Measurements from ENCODE around the gene CPXM2. TPM values are rescaled to one million over a fixed set of nuclear protein-coding genes. Genes with fewer than 3 reads are reported as not detected.

The CPXM2 gene
- total RNA-seq, 2 experiments from 2014 or later = not detected

DNA sequence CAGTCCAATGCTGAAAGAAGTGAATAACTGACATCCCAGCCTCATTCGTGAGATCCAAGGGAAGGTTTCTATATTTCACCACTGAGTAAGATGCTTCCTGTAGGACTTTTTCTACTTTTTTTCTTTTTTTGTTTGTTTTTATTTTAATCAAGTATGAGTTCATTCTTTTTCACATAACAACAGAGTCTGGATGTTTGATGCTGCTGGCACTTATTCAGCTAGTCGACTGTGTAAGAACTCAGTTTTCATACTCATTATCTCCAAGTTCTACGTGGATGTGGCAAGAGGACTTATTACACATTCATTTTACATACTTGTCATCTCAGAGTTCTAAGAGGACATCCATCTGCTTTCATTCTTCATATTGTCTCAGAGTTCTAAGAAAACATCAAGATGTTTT, 86.9 kb downstream of the CPXM2 start:
- Histone ChIP-seq H3K27ac (ENCODE audit: low read depth, low read length, poor library complexity, severe bottlenecking) (no peak overlapping the region), H3K4me3 (ENCODE audit: low read depth, low read length, poor library complexity, severe bottlenecking) (no peak overlapping the region), H3K9me3 (ENCODE audit: low read length) (no peaks in the 10 kb centered on the region), H2AFZ (ENCODE audit: low read length) (no peak overlapping the region), H3K79me2 (ENCODE audit: insufficient read depth, low read depth, low read length) (no peaks in the 10 kb centered on the region), H3K36me3 (ENCODE audit: insufficient read depth, low read length) (no peaks in the 10 kb centered on the region), H3K4me2 (ENCODE audit: low read length) (no peak overlapping the region), H3K4me1 (ENCODE audit: insufficient read depth, low read length, poor library complexity, severe bottlenecking) (no peaks in the 10 kb centered on the region), H4K20me1 (ENCODE audit: insufficient read depth, low read length) (no peaks in the 10 kb centered on the region), H3K9me2 (ENCODE audit: insufficient read depth, low read length) (no peaks in the 10 kb centered on the region)
- ChIA-PET CTCF (ENCODE audit: unreplicated experiment) (no interaction called here), POLR2A (no interaction called here)
- no peak for DNase-seq (ENCODE audit: low spot score)
- BruUV-seq (replicated peaks) = no TSS peak
- intact Hi-C loops (cut with micrococcal nuclease; ENCODE audit: unreplicated experiment) = no loop called here
- TF ChIP-seq, protein P1, sequence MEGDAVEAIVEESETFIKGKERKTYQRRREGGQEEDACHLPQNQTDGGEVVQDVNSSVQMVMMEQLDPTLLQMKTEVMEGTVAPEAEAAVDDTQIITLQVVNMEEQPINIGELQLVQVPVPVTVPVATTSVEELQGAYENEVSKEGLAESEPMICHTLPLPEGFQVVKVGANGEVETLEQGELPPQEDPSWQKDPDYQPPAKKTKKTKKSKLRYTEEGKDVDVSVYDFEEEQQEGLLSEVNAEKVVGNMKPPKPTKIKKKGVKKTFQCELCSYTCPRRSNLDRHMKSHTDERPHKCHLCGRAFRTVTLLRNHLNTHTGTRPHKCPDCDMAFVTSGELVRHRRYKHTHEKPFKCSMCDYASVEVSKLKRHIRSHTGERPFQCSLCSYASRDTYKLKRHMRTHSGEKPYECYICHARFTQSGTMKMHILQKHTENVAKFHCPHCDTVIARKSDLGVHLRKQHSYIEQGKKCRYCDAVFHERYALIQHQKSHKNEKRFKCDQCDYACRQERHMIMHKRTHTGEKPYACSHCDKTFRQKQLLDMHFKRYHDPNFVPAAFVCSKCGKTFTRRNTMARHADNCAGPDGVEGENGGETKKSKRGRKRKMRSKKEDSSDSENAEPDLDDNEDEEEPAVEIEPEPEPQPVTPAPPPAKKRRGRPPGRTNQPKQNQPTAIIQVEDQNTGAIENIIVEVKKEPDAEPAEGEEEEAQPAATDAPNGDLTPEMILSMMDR (conservative IDR thresholded peaks at IDR 0.05; ENCODE audit: low read length) = no peak
- TF ChIP-seq EZH2phosphoT487 (IDR thresholded peaks at IDR 0.05; ENCODE audit: borderline replicate concordance, low read depth, low read length) = no peak

DNA sequence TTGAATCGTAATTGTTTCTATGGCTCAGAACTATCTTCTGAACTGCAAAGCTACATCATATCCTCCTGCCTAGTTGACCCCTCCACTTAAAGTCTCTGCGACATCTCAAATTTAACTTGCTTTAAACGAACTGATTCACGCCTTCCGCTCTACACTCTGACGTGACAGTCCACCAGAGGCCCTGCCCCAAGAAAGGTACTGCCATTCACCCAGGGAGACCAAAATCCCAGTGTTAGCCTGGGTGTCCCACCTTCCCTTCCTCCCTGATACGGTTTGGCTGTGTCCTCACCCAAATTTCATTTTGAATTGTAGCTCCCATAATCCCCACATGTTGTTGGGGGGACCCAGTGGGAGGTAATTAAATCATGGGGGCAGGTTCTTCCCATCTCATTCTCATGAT, 90.8 kb downstream of the CPXM2 start:
- Histone ChIP-seq H3K4me1 (ENCODE audit: insufficient read depth, low read length, poor library complexity, severe bottlenecking) (no peaks in the 10 kb centered on the region), H3K4me2 (ENCODE audit: low read length) (no peak overlapping the region), H3K9me3 (ENCODE audit: low read length) (no peaks in the 10 kb centered on the region), H3K9me2 (ENCODE audit: insufficient read depth, low read length) (no peaks in the 10 kb centered on the region), H4K20me1 (ENCODE audit: insufficient read depth, low read length) (no peaks in the 10 kb centered on the region), H3K36me3 (ENCODE audit: insufficient read depth, low read length) (no peaks in the 10 kb centered on the region), H3K79me2 (ENCODE audit: insufficient read depth, low read depth, low read length) (no peaks in the 10 kb centered on the region), H3K27ac (ENCODE audit: low read depth, low read length, poor library complexity, severe bottlenecking) (no peak overlapping the region), H2AFZ (ENCODE audit: low read length) (no peak overlapping the region), H3K4me3 (ENCODE audit: low read depth, low read length, poor library complexity, severe bottlenecking) (no peak overlapping the region)
- ChIA-PET POLR2A (no interaction called here), CTCF (ENCODE audit: unreplicated experiment) (no interaction called here)
- TF ChIP-seq, protein P1 (conservative IDR thresholded peaks at IDR 0.05; ENCODE audit: low read length) = no peak
- TF ChIP-seq EZH2phosphoT487 (IDR thresholded peaks at IDR 0.05; ENCODE audit: borderline replicate concordance, low read depth, low read length) = no peak
- no TSS peak for BruUV-seq (replicated peaks)
- intact Hi-C loops (cut with micrococcal nuclease; ENCODE audit: unreplicated experiment) = no loop called here
- no peak for DNase-seq (ENCODE audit: low spot score)

DNA sequence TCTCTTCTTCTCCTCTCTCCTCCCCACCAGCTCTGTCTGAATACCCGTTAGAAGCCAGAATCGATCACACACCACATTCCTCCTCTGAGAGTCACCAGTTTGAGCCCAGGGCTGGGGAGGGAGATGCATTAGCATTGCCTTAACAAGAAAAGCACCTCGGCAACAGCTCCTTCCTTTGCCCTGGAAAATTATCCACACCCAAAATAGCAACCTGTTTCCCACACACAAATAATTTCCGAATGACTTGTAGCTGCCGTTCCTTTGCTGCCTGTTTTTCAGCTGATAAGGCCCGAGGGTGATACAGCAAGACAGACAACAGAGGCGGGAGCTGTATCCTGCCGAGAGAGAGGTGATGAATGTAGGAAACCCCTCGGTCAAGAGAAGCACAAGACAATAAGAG, 91.3 kb downstream of the CPXM2 start:
- no peak for TF ChIP-seq EZH2phosphoT487 (IDR thresholded peaks at IDR 0.05; ENCODE audit: borderline replicate concordance, low read depth, low read length)
- TF ChIP-seq, protein P1 (conservative IDR thresholded peaks at IDR 0.05; ENCODE audit: low read length) = no peak
- ChIA-PET POLR2A (interaction anchor here (0.7 kb wide), 1 partner anchor 453 kb away, joined by 3 read pairs; no protein-coding TSS in a partner anchor), CTCF (ENCODE audit: unreplicated experiment) (no interaction called here)
- no peaks in the 10 kb centered on the region for H3K9me2 ChIP-seq (ENCODE audit: insufficient read depth, low read length)
- H3K27ac ChIP-seq (ENCODE audit: low read depth, low read length, poor library complexity, severe bottlenecking) = no peak overlapping the region
- BruUV-seq (replicated peaks) = no TSS peak
- no peaks in the 10 kb centered on the region for H3K4me1 ChIP-seq (ENCODE audit: insufficient read depth, low read length, poor library complexity, severe bottlenecking)
- H4K20me1 ChIP-seq (ENCODE audit: insufficient read depth, low read length) = no peaks in the 10 kb centered on the region
- H3K36me3 ChIP-seq (ENCODE audit: insufficient read depth, low read length) = no peaks in the 10 kb centered on the region
- no peaks in the 10 kb centered on the region for H3K79me2 ChIP-seq (ENCODE audit: insufficient read depth, low read depth, low read length)
- no peak overlapping the region for H2AFZ ChIP-seq (ENCODE audit: low read length)
- H3K4me3 ChIP-seq (ENCODE audit: low read depth, low read length, poor library complexity, severe bottlenecking) = no peak overlapping the region
- intact Hi-C loops (cut with micrococcal nuclease; ENCODE audit: unreplicated experiment) = no loop called here
- H3K4me2 ChIP-seq (ENCODE audit: low read length) = no peak overlapping the region
- no peak for DNase-seq (ENCODE audit: low spot score)
- H3K9me3 ChIP-seq (ENCODE audit: low read length) = no peaks in the 10 kb centered on the region

All from OCI-LY7 (cell line).